GDM1 (cell line): ENCODE data around the gene EIF2A.
"Not testable (repeated sequence)": the region's sequence is repeated elsewhere in the genome, so short reads cannot be mapped to it uniquely, and the experiment has no call there.

Source experiments
- DNase-seq: peaks from one replicate; lab custom pipeline; 2025; lab: John Stamatoyannopoulos, UW

Gene EIF2A

GRCh38 chr3:150602426-150603152 is 56.0 kb downstream of the EIF2A start:
- no peak for DNase-seq

- DNase-seq = peak; percentile 93
These were observed 56.8 kb downstream of the EIF2A start, which contains the start of gene SELENOT for GRCh38 chr3:150603153-150603979. Gene SELENOT, plus strand, starts transcription at chr3:150603321. Its CDS starts 42 bp downstream, at chr3:150603363.

GRCh38 chr3:150603980-150604319 is 57.4 kb downstream of the EIF2A start:
- no peak for DNase-seq

GRCh38 chr3:150605998-150606641 is 59.5 kb downstream of the EIF2A start:
- peak; percentile 2 for DNase-seq

GRCh38 chr3:150607267-150608065 is 60.9 kb downstream of the EIF2A start:
- no peak for DNase-seq

- no peak for DNase-seq
These were observed 63.4 kb downstream of the EIF2A start for GRCh38 chr3:150609988-150610387.

- DNase-seq = no peak
These were observed 64.2 kb downstream of the EIF2A start for GRCh38 chr3:150610785-150611184.

GRCh38 chr3:150611666-150612065 is 65.1 kb downstream of the EIF2A start:
- DNase-seq = no peak

- DNase-seq = no peak
These were observed 65.9 kb downstream of the EIF2A start for GRCh38 chr3:150612494-150612893.

GRCh38 chr3:150613034-150613433 is 66.4 kb downstream of the EIF2A start:
- DNase-seq = no peak

- DNase-seq = no peak
These were observed 67.3 kb downstream of the EIF2A start for GRCh38 chr3:150613709-150614480.

- no peak for DNase-seq
These were observed 73.6 kb downstream of the EIF2A start for GRCh38 chr3:150620002-150620689.

GRCh38 chr3:150622955-150623354 is 76.4 kb downstream of the EIF2A start:
- DNase-seq = not testable (repeated sequence)

GRCh38 chr3:150623945-150624344 is 77.4 kb downstream of the EIF2A start:
- no peak for DNase-seq

- DNase-seq = no peak
These were observed 79.8 kb downstream of the EIF2A start for GRCh38 chr3:150626148-150626930.

- no peak for DNase-seq
These were observed 81.0 kb downstream of the EIF2A start for GRCh38 chr3:150627557-150627956.

- DNase-seq = no peak
These were observed 85.1 kb downstream of the EIF2A start for GRCh38 chr3:150631515-150632221.

- no peak for DNase-seq
These were observed 88.5 kb downstream of the EIF2A start for GRCh38 chr3:150635076-150635475.

GRCh38 chr3:150635526-150635925 is 88.9 kb downstream of the EIF2A start:
- DNase-seq = no peak
